NCI-H2107 treated with DMSO at 0.1 percent for 48 hours (cell line): ENCODE results near the gene LDLRAD4.

Source experiments
- DNase-seq: peaks from one replicate; lab custom pipeline; 2025; ENCODE audit not compliant: unreplicated experiment; lab: John Stamatoyannopoulos, UW

Gene LDLRAD4

GRCh38 chr18:13218368-13218991 lies at the start of gene LDLRAD4:
LDLRAD4 (plus strand) TSS chr18:13218760.
- no peak for DNase-seq

- DNase-seq, result no peak
These were observed 44.9 kb upstream of the LDLRAD4 start for GRCh38 chr18:13173578-13174145.

GRCh38 chr18:13175266-13175665 lies 43.3 kb upstream of the LDLRAD4 start:
- DNase-seq, result no peak

- no peak for DNase-seq
These were observed 42.8 kb upstream of the LDLRAD4 start for GRCh38 chr18:13175754-13176210.

GRCh38 chr18:13176847-13177246 lies 41.7 kb upstream of the LDLRAD4 start:
- no peak for DNase-seq

GRCh38 chr18:13178197-13178596 lies 40.4 kb upstream of the LDLRAD4 start:
- no peak for DNase-seq

- no peak for DNase-seq
These were observed 39.6 kb upstream of the LDLRAD4 start for GRCh38 chr18:13178976-13179375.

- no peak for DNase-seq
These were observed 38.9 kb upstream of the LDLRAD4 start for GRCh38 chr18:13179566-13180113.

- DNase-seq, result no peak
These were observed 37.8 kb upstream of the LDLRAD4 start for GRCh38 chr18:13180614-13181375.

GRCh38 chr18:13181765-13182164 lies 36.8 kb upstream of the LDLRAD4 start:
- DNase-seq, result no peak

GRCh38 chr18:13183359-13183758 lies 35.2 kb upstream of the LDLRAD4 start:
- no peak for DNase-seq

- no peak for DNase-seq
These were observed 34.8 kb upstream of the LDLRAD4 start for GRCh38 chr18:13183790-13184189.

GRCh38 chr18:13184396-13184795 lies 34.2 kb upstream of the LDLRAD4 start:
- no peak for DNase-seq

GRCh38 chr18:13185675-13186198 lies 32.8 kb upstream of the LDLRAD4 start:
- DNase-seq, result no peak

- DNase-seq, result no peak
These were observed 31.9 kb upstream of the LDLRAD4 start for GRCh38 chr18:13186687-13187086.

GRCh38 chr18:13187498-13187897 lies 31.1 kb upstream of the LDLRAD4 start:
- no peak for DNase-seq

GRCh38 chr18:13191031-13191430 lies 27.5 kb upstream of the LDLRAD4 start:
- DNase-seq, result no peak

- DNase-seq, result no peak
These were observed 26.8 kb upstream of the LDLRAD4 start for GRCh38 chr18:13191779-13192178.

- DNase-seq, result no peak
These were observed 25.6 kb upstream of the LDLRAD4 start for GRCh38 chr18:13192970-13193369.

GRCh38 chr18:13194239-13194638 lies 24.3 kb upstream of the LDLRAD4 start:
- no peak for DNase-seq

- DNase-seq, result no peak
These were observed 19.9 kb upstream of the LDLRAD4 start for GRCh38 chr18:13198701-13199100.

- no peak for DNase-seq
These were observed 19.4 kb upstream of the LDLRAD4 start for GRCh38 chr18:13199169-13199568.
